Measurements from ENCODE around the gene MAPK1.
"Not testable (repeated sequence)": the region's sequence is repeated elsewhere in the genome, so short reads cannot be mapped to it uniquely, and the experiment has no call there.

MAPK1 gene

DNA sequence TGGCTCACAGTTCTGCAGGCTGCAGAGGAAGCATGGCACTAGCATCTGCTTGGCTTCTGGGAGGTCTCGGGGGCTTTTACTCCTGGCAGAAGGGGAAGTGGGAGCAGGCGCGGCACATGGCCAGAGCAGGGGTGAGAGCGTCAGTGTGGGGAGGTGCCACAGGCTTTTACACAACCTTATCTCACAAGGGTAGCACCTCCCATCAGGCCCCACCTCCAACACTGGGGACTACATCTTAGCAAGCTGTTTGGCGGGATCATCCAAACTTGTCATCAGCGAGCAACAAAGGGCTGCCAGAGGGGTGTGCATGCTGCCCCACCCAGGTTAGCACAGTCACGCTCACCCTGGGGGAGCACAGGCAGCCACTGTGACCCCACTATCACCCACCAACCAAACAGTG lies 112.9 kb downstream of the MAPK1 start:
- DNase-seq (ENCODE audit: low spot score), result no peak

DNA sequence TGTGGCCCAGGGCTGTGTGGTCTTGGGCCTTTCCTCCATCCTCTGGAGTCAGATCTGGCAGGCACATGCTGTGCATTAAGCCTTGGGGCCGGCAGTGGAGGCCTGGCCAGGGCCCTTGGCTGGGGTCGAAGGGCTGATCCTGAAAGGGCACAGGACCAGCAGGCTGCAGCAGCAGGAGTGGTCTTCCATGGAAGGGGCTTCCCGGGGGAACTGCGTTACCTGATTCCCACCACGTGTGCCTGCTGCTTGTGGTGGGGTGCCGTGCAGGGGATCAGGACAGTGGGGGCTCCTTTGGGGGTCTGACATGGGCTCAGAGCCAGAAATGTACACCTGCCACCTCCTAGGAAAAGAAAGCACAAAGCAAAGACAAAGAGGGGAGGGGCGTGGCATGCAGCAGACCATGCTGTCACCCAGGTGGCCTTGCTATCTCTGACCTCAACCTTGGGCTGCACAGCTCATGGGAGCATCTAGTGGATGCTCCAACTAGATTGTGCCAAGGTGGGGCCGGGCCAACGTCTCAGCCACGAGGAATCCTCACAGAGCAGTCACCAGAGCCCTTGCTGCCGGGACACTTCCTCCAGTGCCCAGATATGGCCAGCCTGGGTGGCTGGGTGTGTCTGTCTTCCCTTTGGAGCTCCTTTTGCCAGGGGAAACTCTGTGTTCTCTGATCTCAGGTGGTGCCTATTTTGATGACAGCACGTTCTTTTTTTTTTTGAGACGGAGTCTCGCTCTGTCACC lies 113.9 kb downstream of the MAPK1 start:
- DNase-seq (ENCODE audit: low spot score), result no peak

DNA sequence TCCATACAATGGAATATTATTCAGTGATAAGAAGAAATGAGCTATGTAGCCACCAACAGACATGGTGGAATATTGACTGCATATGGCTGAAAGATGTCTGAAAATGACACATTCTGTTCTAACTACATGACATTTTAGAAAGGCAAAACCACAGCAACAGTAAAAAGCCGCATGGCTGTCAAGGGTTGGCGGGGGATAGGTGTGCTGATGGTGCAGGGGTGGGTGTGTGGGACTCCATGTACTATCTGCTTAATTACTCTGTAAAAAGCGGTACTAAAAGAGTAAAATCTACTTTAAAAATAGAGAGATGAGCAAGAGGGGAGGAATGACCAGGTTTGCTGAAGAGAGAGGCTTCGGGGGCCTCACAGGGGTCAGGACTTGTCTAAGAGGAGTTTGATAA lies 115.2 kb downstream of the MAPK1 start:
- no peak for DNase-seq (ENCODE audit: low spot score)

DNA sequence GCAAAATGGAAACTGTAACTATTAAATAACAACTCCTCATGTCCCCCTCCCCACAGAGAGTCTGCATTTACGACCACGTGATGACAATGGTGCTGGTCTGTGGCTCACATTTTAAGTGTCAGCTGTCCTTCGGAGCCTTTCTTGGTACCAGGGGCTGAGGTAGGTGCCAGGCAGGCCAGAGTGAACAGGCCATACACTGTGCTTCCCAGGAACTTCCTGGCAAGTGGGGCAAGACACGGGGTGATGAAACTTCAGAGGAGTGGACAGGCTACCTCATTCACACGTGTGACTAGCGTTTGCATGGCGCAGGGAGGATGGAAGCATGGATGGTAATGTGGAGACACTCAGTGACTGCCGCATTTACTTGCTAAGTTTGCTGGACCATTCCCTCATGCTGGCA lies 121.5 kb downstream of the MAPK1 start:
- no peak for DNase-seq (ENCODE audit: low spot score)

DNA sequence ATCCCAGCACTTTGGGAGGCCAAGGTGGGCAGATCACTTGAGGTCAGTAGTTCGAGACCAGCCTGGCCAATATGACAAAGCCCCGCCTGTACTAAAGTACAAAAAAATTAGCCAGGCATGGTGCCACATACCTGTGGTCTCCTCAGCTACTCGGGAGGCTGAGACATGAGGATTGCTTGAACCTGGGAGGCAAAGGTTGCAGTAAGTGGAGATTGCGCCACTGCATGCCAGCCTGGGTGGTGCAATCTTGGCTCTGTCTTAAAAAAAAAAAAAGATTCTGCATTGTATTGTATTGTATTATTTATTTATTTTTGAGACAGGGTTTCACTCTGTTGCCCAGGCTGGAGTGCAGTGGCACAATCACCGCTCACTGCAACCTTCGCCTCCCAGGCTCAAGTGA lies 122.5 kb downstream of the MAPK1 start:
- DNase-seq (ENCODE audit: low spot score), result not testable (repeated sequence)

DNA sequence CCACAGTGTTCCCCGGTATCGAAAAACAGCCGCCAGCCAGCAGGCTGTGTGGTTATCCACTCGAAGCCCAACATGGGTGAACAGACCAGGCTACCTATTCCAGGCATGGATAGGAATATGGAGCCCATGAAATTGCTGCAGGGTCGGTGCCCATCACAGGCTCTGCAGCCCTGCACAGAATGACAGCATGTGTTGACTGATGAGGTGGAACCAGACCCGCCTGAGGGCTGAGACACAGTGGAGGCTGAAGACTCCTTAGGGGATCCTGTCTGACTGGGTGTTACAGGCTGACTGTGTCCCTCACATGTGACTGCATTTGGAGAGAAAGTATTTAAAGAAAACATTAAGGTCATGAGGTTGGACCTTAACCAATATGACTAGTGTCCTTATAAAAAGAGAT lies 125.7 kb downstream of the MAPK1 start:
- no peak for DNase-seq (ENCODE audit: low spot score)

DNA sequence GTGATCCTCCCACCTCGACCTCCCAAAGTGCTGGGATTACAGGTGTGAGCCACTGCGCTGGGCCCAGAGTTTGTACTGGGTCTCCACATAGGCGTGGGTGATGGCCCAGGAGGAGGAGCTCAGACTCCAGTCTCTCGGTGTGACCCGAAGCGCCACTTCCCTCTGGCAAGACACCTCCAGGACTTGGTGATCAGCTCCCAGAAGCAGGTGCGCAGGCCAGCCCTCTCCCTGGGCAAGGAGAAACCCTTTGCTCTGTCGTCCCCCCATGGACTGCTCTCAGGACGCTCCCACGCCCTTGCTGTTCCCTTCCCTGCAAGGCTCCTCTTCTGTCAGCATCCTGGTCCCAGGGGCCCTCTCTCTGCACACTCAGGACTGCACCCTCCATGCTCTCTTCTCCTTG lies 126.4 kb downstream of the MAPK1 start:
- no peak for DNase-seq (ENCODE audit: low spot score)

DNA sequence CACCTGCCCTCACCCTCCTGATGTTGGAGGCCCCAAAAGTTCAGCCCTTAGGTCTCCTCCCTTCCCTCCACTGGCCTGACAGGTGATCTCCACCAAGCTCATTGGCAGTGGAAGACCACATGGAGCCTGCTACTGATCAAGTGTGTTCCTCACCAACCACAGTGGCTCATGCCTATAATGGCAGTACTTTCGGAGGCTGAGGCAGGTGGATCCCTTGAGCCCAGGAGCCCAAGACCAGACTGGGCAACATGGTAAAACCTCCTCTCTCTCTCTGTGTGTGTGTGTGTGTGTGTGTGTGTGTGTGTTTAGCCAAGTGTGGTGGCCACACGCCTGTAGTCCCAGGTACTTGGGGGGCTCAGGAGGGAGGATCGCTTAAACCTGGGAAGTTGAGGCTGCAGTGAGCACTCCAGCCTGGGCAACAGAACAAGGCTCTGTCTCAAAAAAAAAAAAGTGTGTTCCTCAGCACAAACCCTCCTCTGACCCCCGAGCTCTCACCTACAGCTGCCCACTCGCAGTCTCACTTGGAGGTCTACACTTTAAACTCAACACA lies 127.5 kb downstream of the MAPK1 start:
- DNase-seq (ENCODE audit: low spot score), result no peak

DNA sequence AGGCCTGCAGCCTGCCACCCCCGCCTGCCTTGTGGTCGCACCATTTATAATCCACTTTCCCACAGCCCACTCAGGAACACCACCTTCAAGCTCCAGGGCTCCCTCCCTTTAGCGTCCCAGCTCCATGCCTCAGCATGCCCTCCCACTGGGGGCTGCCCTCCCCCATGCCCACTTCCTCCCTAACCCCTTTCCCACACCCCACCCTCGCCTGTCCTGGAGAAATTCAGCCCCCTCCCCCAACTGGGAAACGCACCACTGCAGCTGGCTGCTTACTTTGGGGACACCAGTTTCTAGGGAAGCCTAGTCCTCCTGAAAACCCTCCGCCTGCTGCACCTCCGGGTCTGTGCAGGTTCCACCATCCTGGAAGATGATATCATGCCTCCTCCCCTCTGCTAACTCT lies 128.5 kb downstream of the MAPK1 start:
- DNase-seq (ENCODE audit: low spot score), result no peak

DNA sequence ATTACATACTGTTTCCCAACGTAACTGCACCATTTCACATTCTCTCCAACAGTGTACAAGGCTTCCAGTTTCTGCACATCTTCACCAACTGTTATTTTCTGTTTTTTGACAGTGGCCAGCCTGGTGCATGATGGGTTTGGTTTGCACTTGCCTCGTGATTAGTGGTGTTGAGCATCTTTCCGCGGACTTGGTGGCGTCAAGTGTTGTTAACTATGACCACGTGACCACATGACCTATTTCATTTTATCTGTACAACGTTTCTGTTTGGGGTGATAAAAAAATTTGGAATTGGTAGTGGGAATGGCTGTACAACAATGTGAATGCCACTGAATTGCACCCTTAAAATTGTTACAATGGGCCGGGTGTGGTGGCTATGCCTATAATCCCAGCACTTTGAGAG lies 129.4 kb downstream of the MAPK1 start:
- no peak for DNase-seq (ENCODE audit: low spot score)

DNA sequence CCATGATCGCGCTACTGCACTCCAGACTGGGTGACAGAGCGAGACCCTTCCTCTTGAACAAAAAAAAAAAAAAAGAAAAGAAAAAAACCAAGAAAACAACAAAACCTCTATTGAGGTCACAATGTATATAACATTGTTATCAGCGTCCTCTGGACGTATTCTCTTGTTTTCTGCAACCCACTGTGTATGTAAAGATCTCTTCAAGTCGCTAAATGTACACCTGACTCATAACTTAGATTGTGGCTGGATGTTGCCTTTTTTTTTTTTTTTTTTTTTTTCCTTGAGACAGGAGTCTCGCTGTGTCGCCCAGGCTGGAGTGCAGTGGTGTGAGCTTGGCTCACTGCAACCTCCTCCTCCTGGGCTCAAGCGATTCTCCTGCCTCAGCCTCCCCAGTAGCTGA lies 130.5 kb downstream of the MAPK1 start:
- no peak for DNase-seq (ENCODE audit: low spot score)

DNA sequence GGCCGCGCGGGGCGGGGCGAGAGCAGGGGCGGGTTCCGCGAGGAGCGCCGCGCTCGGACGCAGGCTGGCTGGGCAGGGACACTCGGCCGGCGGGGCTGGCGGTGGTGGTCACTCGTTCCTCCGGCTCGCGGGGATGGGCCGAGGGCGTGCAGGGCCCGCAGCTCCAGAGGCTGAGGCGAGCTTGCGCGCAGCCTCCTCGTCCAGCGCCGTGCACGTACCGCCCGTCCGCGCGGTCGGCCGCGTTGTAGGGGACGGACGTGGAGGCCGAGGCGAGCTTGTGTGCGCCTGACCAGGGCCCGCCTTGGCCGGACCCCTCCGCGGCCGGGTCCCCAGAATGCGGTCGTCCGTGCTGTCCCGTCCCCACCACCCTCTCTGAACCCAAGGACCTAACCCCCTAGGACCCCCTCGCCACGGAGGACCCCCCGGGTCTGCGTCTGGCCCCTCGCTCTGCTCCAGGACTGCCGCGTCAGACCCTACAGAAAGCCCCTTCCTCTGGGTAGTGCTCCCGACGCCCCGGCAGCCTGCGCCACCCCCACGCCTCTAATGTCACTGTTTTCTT lies 131.3 kb downstream of the MAPK1 start:
- DNase-seq (ENCODE audit: low spot score), result no peak

DNA sequence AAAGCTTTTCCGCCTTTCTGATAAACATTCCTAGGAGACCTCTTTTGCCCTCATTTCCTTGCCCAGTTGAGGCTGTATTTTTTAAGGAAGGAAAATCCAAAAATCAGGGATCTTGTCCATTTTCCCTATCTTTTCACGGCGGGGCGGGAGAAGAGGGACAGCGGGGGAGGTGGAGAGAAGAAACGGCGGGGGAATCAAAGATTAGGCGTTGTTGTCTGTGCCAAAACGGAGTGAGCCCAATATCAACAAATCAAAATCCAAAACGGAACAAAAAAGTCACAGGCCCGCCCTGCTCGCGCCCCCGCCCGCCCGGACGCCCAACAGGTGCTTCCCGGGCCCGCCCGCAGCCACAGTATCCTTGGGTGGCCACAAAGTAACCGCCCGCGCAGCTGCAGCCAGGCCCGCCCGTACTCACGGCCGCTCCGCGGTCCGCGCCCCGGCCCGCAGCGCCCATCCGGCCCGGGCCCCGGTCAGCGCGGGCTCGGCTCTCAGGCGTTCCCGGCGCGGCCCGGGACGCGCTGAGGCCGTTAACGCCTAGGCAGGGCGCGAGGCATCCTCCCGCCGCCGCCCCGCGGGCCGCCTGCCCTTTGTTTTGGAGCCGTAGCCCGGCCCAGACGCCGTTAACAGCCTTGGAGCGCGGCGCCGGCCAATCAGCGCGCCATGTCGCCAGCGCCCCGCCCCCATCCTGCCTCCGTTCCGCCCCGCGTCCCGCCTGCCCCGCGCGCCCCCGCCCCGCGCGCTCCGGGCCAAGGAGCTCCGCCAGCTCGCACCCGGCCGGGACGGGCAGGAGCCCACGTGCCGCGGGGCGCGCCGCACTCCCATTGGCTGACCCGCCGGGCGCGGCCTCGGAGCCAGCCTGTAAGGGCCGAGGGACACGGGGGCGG lies 132.0 kb downstream of the MAPK1 start, which contains the start of gene YPEL1:
Gene YPEL1, minus strand, starts transcription at position 595 of the 884 bp plus-strand sequence. CDS start 25,050 bp downstream, outside the sequence.
- DNase-seq (ENCODE audit: low spot score), result peak; percentile 99

DNA sequence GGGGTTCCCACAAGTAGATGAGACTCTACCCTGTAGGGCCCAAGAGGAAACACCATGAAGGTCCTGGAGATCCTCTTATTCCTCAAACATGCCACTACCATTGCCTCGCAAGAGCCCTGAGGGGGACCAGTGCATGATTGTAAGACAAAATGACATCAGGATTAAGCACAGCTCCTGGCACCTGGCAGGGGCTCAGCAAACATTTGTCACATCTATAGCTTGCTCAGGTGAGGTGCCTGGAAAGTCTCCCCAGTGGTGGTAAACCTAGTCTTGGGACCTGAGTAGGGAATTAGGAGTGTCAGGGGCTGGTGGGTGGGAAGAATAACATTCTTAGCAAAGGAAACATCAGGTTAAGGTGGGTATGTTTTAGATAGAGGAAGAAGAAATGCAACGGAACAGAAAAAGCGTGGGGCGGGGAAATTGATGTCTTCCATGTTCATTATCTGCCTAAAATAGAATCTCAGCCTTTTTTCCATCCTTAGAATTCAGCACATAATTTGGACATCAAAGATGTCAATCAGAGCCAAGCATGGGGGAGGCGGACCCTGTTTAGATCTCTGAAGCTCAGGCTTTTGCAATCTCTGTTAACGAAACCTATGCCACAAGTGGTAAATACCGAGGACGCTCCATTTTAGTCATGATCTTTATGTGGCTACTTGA lies 132.8 kb downstream of the MAPK1 start:
- no peak for DNase-seq (ENCODE audit: low spot score)

DNA sequence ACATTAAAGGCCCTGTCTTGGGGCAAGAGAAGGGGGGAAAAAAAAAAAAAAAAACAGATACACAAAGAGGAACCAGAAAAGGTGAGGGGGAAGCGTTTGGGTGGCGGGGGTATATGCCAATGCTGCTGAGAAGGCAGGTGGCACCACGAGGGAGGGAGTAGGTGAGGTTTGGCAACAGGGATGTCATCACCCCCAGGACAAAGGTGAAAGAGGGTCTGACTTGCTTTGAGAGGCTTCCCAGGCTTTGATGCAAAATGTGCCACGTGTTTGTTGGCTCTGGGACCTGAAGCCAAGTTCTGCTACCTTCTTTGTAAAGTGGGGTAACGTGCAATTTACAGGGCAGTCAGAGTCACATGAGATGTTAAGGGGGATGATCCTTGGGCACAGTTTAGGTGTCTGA lies 135.9 kb downstream of the MAPK1 start:
- no peak for DNase-seq (ENCODE audit: low spot score)

DNA sequence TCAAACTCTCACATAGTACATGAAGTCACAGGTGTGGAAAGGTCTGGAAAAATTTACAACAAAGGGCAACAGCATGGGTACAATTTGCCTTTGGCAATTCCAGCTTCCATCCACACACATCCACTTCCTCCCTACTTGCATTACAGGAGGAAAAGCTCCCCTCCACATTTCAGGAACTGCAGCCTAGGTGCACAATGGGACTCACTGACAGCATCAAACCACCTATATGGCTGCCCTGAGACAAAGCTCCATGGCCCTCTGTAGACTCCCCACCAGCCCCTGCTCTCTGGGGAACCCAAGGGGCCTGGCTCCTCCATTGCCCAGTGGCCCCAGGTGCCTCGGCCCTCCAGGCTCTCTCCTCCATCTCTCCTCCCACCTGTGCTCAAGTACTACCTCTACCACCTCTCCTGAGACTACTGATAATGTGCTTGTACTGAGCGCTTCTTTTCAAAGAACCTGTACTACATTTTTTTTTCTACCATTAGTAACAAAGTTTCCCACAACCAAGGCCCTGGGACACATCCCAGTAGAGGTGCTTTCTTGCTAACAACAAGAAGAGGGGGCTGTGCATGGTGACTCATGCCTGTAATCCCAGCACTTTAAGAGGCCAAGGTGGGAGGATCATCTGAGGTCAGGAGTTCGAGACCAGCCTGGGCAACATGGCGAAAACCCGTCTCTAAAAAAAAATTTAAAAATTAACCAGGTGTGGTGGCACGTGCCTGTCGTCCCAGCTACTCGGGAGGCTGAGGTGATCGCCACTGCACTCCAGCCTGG lies 136.7 kb downstream of the MAPK1 start:
- DNase-seq (ENCODE audit: low spot score), result no peak

DNA sequence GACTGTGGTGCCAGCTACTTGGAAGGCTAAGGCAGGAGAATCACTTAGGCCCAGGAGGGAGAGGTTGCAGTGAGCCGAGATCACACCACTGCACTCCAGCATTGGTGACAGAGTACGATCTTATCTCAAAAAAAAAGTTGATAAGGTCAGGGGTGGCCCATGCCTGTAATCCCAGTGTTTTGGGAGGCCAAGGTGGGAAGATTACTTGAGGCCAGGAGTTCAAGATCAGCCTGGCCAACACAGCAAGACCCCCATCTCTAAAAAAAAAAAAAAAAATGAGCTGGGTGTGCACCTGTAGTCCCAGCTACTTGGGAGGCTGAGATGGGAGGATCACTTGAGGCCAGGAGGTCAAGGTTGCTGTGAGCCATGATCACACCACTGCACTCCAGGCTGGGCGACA lies 138.3 kb downstream of the MAPK1 start:
- not testable (repeated sequence) for DNase-seq (ENCODE audit: low spot score)

DNA sequence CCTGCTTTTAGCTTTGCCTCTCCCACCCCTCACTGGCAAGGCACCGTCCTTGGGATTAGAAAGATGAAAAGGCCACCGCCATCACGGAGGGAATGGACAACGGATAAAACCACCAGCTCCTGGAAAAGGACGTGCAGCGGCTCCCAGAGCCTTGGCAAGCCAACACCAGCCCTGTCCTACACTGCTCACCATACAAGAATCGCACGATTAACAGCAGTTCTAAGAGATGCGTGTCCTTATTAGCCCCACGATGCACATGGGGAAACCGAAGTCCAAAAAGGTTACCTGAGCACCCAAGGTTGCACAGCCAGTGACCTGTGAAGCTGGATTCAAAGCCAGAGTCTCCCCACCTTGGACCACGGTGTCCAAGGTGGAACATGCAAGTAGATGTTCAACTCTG lies 139.2 kb downstream of the MAPK1 start:
- no peak for DNase-seq (ENCODE audit: low spot score)

DNA sequence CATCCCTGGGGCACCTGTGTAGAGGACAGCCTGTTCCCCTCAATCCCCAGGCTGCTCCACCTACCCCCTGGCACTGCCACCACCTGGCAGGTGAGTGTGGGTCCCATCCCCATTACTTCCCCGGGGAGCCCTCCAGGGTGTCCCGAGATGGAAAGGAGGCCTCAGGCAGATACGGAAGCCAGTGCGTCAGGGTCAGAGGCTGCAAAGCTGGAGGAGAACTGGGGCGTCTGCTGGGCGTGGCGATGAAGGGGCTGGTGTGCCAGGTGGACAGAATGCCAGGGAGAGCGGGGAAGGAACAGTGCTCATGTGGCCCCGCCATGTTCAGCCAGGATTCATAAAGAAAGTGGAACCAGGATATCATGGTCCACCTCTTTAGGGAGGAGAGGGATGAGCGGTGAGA lies 139.7 kb downstream of the MAPK1 start:
- no peak for DNase-seq (ENCODE audit: low spot score)

DNA sequence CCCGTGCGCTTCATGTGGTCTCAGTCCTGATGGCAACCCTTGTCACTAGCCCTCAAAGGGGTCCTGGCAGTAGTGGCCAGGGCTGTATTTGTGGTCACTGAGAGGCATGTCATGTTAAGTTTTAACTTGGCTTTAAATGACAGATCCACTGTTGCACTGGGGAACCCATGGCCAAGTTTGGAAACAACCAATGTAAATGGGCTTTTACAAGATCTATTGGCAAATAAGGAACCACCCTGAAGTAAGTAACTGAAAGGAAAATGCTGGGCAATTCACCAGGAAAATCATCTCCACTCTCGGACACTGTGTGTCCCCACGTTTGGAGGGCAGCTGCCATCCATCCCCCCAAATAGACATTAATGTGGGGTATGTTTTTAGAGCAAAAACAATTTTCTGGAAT lies 140.3 kb downstream of the MAPK1 start:
- no peak for DNase-seq (ENCODE audit: low spot score)

DNA sequence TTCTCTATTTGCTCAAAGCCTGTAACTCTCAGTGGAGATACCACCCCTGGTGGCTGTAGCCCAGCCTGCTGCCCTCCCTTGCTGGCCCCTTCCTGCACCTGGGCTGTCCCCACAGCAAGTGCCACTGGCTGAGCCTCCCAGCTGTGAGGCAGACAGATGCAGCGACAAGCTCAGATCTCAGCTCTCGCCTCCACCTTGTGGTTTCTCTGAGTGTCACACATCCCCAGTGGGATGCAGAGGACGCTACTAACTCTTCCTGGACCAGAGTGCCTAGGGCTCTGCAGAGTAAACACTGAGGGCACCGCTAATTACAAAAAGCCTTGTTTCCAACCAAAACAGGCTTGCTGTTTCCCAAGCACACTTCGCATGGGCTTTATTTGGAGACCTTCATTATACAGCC lies 140.8 kb downstream of the MAPK1 start:
- DNase-seq (ENCODE audit: low spot score), result no peak
